HUES64 (cell line): ENCODE results near the gene TBC1D3H. TPM values are rescaled to one million over a fixed set of nuclear protein-coding genes. Genes with fewer than 3 reads are reported as not detected.
"Not testable (repeated sequence)": the region's sequence is repeated elsewhere in the genome, so short reads cannot be mapped to it uniquely, and the experiment has no call there.

Experiments used
- H3K27ac ChIP-seq: 2 replicates; pipeline ENCODE4 v1.7.0; 2013; ENCODE audit warnings: low read depth, low read length, inconsistent platforms
- H3K27me3 ChIP-seq: 2 replicates; pipeline ENCODE4 v1.6.1; 2013; ENCODE audit warnings: mild to moderate bottlenecking, low read length; ENCODE audit not compliant: insufficient read depth
- H3K36me3 ChIP-seq: 2 replicates; pipeline ENCODE4 v1.6.1; 2013; ENCODE audit warnings: mild to moderate bottlenecking, low read length; ENCODE audit not compliant: insufficient read depth
- H3K4me1 ChIP-seq: 2 replicates; pipeline ENCODE4 v1.6.1; 2013; ENCODE audit warnings: mild to moderate bottlenecking, low read length, moderate library complexity; ENCODE audit not compliant: insufficient read depth
- H3K4me3 ChIP-seq: 2 replicates; pipeline ENCODE4 v1.5.1; 2013; ENCODE audit warnings: mild to moderate bottlenecking, low read length, moderate library complexity
- H3K9ac ChIP-seq: 2 replicates; pipeline ENCODE4 v1.6.1; 2013; ENCODE audit warnings: mild to moderate bottlenecking, low read depth, low read length
- H3K9me3 ChIP-seq: 2 replicates; pipeline ENCODE4 v1.6.1; 2013; ENCODE audit warnings: low read depth, low read length; ENCODE audit not compliant: insufficient read depth
- WGBS: fragments of 150-250, 120-280 bp; methylation state at CpG from one replicate; pipeline ENCODE4 v1.1.7; 2013; ENCODE audit warnings: missing lambda C conversion rate; 5-methylcytosine and 5-hydroxymethylcytosine counted together
- polyA plus RNA-seq, 2 experiments: library from polyadenylated mRNA; stranded (reverse); fragments of 50-300 nt; gene quantifications; one replicate each; pipeline ENCODE4 v1.2.3, GENCODE V29; 2013

TBC1D3H gene
- not detected for polyA plus RNA-seq (2013, experiment 1 of 2)
- not detected for polyA plus RNA-seq (2013, experiment 2 of 2)

- H3K9me3 ChIP-seq, result not testable (repeated sequence)
Measured at GRCh38 chr17:36388385-36389245, at the start of gene TBC1D3H. Gene TBC1D3H (minus strand): TSS chr17:36388435. CDS start chr17:36386895, 1,540 bp downstream.

GRCh38 chr17:36428891-36429290 is 40.7 kb upstream of the TBC1D3H start:
- H3K27ac ChIP-seq, H3K9me3 ChIP-seq, H3K27me3 ChIP-seq, H3K4me3 ChIP-seq, H3K36me3 ChIP-seq, H3K9ac ChIP-seq, H3K4me1 ChIP-seq: not testable (repeated sequence)
- WGBS, result 90% methylated on average over 5 of the region's 13 CpGs

More at GRCh38 chr17:36388385-36389245, at the start of gene TBC1D3H:
- H3K36me3 ChIP-seq, H3K9ac ChIP-seq, H3K27me3 ChIP-seq, H3K4me1 ChIP-seq, H3K27ac ChIP-seq, H3K4me3 ChIP-seq: not testable (repeated sequence)
- 92% methylated on average over 9 of the region's 19 CpGs for WGBS

- not testable (repeated sequence) for H3K36me3 ChIP-seq, H3K27ac ChIP-seq, H3K9ac ChIP-seq
Measured at GRCh38 chr17:36415180-36415941, 27.1 kb upstream of the TBC1D3H start.

GRCh38 chr17:36390943-36391645 is 2.9 kb upstream of the TBC1D3H start:
- not testable (repeated sequence) for H3K36me3 ChIP-seq, H3K9me3 ChIP-seq, H3K27ac ChIP-seq, H3K27me3 ChIP-seq, H3K4me3 ChIP-seq, H3K9ac ChIP-seq, H3K4me1 ChIP-seq
- no CpG with 5 or more reads among the region's 9 CpGs for WGBS

More at GRCh38 chr17:36415180-36415941, 27.1 kb upstream of the TBC1D3H start:
- not testable (repeated sequence) for H3K9me3 ChIP-seq, H3K4me1 ChIP-seq, H3K27me3 ChIP-seq, H3K4me3 ChIP-seq
- WGBS, result no CpG with 5 or more reads among the region's 2 CpGs

GRCh38 chr17:36375938-36376337 is 12.3 kb downstream of the TBC1D3H start:
- not testable (repeated sequence) for H3K4me3 ChIP-seq, H3K9ac ChIP-seq, H3K4me1 ChIP-seq, H3K36me3 ChIP-seq, H3K9me3 ChIP-seq, H3K27ac ChIP-seq, H3K27me3 ChIP-seq
- WGBS, result no CpG with 5 or more reads among the region's 7 CpGs

- not testable (repeated sequence) for H3K27me3 ChIP-seq, H3K4me1 ChIP-seq, H3K4me3 ChIP-seq, H3K27ac ChIP-seq, H3K9me3 ChIP-seq, H3K9ac ChIP-seq, H3K36me3 ChIP-seq
- no CpG with 5 or more reads among the region's 6 CpGs for WGBS
Measured at GRCh38 chr17:36362496-36362895, 25.7 kb downstream of the TBC1D3H start.
